GM18505 (cell line): ENCODE data around the gene CIT.

Source experiments
- ATAC-seq: cut with Tn5 transposase; IDR thresholded peaks from one replicate; pipeline ENCODE4 v1.9.1; 2021; ENCODE audit not compliant: unreplicated experiment
- POLR2A ChIP-seq: IDR thresholded peaks from 4 replicates; pipeline ENCODE4 v1.6.1; 2011; ENCODE audit warnings: borderline replicate concordance; ENCODE audit not compliant: insufficient read depth, insufficient read length; ENCODE audit errors: extremely low read depth

The CIT gene

GRCh38 chr12:119807380-119807779 is 69.7 kb downstream of the CIT start:
- no peak for ATAC-seq
- no peak for TF ChIP-seq POLR2A

- no peak for TF ChIP-seq POLR2A
- ATAC-seq = no peak
These were observed 73.0 kb downstream of the CIT start for GRCh38 chr12:119804011-119804641.

GRCh38 chr12:119803381-119803791 is 73.7 kb downstream of the CIT start:
- TF ChIP-seq POLR2A = no peak
- ATAC-seq = no peak

- ATAC-seq = no peak
- no peak for TF ChIP-seq POLR2A
These were observed 74.6 kb downstream of the CIT start for GRCh38 chr12:119802472-119802871.

- no peak for ATAC-seq
- no peak for TF ChIP-seq POLR2A
These were observed 80.0 kb downstream of the CIT start for GRCh38 chr12:119797090-119797489.

- TF ChIP-seq POLR2A = no peak
- no peak for ATAC-seq
These were observed 80.8 kb downstream of the CIT start for GRCh38 chr12:119796292-119796691.

- no peak for ATAC-seq
- no peak for TF ChIP-seq POLR2A
These were observed 85.7 kb downstream of the CIT start for GRCh38 chr12:119791453-119791852.

- no peak for ATAC-seq
- no peak for TF ChIP-seq POLR2A
These were observed 88.3 kb downstream of the CIT start for GRCh38 chr12:119788786-119789185.

- ATAC-seq = no peak
- no peak for TF ChIP-seq POLR2A
These were observed 90.6 kb downstream of the CIT start for GRCh38 chr12:119786539-119786938.

GRCh38 chr12:119784673-119785072 is 92.4 kb downstream of the CIT start:
- no peak for ATAC-seq
- TF ChIP-seq POLR2A = no peak

- no peak for ATAC-seq
- no peak for TF ChIP-seq POLR2A
These were observed 93.3 kb downstream of the CIT start for GRCh38 chr12:119783787-119784186.

GRCh38 chr12:119781804-119782203 is 95.3 kb downstream of the CIT start:
- ATAC-seq = no peak
- no peak for TF ChIP-seq POLR2A

- TF ChIP-seq POLR2A = no peak
These were observed 96.2 kb downstream of the CIT start for GRCh38 chr12:119780786-119781434.

GRCh38 chr12:119775246-119775895 is 101.7 kb downstream of the CIT start:
- ATAC-seq = no peak

More at GRCh38 chr12:119780786-119781434, 96.2 kb downstream of the CIT start:
- no peak for ATAC-seq

More at GRCh38 chr12:119775246-119775895, 101.7 kb downstream of the CIT start:
- no peak for TF ChIP-seq POLR2A
